Inflammatory macrophage (primary cell): ENCODE results near the gene WSCD1.
A peak's percentile ranks its signal among the peaks of the same experiment; 100 is the strongest.

Source experiments
- DNase-seq, 2 donors: peaks; one replicate each; pipeline ENCODE4 v3.0.0-alpha.2; 2020 to 2022
- total RNA-seq, 18 experiments: gene quantifications; one replicate each; lab custom pipeline; 2026; ENCODE audit warnings: mixed read lengths in 6 of 18, inconsistent platforms in 2 of 18; lab: John Stamatoyannopoulos, UW

The WSCD1 gene
- 0 to 0.46 (median 0.10) reads per million in 18 experiments for total RNA-seq

GRCh38 chr17:6069539-6070429 lies at the start of gene WSCD1:
Gene WSCD1 (plus strand): TSS chr17:6070379. CDS start chr17:6080659, 10,280 bp downstream.
- DNase-seq, result no peak

GRCh38 chr17:6021011-6021400 lies 49.2 kb upstream of the WSCD1 start:
- DNase-seq, result no peak

- no peak for DNase-seq
These were observed 48.6 kb upstream of the WSCD1 start for GRCh38 chr17:6021627-6022026.

GRCh38 chr17:6023036-6023831 lies 46.9 kb upstream of the WSCD1 start:
- no peak for DNase-seq

- DNase-seq, result no peak
These were observed 45.6 kb upstream of the WSCD1 start for GRCh38 chr17:6024576-6024975.

- DNase-seq, result no peak
These were observed 42.7 kb upstream of the WSCD1 start for GRCh38 chr17:6027342-6028024.

- DNase-seq, result no peak
These were observed 41.9 kb upstream of the WSCD1 start for GRCh38 chr17:6028294-6028693.

- DNase-seq, result no peak
These were observed 34.3 kb upstream of the WSCD1 start for GRCh38 chr17:6035801-6036394.

GRCh38 chr17:6040504-6040903 lies 29.7 kb upstream of the WSCD1 start:
- no peak for DNase-seq

GRCh38 chr17:6041246-6041645 lies 28.9 kb upstream of the WSCD1 start:
- DNase-seq, result no peak

GRCh38 chr17:6043405-6043804 lies 26.8 kb upstream of the WSCD1 start:
- DNase-seq, result no peak

GRCh38 chr17:6044261-6044660 lies 25.9 kb upstream of the WSCD1 start:
- DNase-seq, result no peak

GRCh38 chr17:6045621-6046357 lies 24.4 kb upstream of the WSCD1 start:
- no peak for DNase-seq

GRCh38 chr17:6046431-6046830 lies 23.7 kb upstream of the WSCD1 start:
- no peak for DNase-seq

- DNase-seq, result peak; percentile 3 to 8
These were observed 23.2 kb upstream of the WSCD1 start for GRCh38 chr17:6046931-6047330.

- DNase-seq, result no peak
These were observed 22.2 kb upstream of the WSCD1 start for GRCh38 chr17:6047966-6048365.

GRCh38 chr17:6048486-6048885 lies 21.7 kb upstream of the WSCD1 start:
- DNase-seq, result no peak

- no peak for DNase-seq
These were observed 17.3 kb upstream of the WSCD1 start for GRCh38 chr17:6052926-6053325.

- DNase-seq, result no peak
These were observed 15.8 kb upstream of the WSCD1 start for GRCh38 chr17:6054372-6054771.

- no peak for DNase-seq
These were observed 14.1 kb upstream of the WSCD1 start for GRCh38 chr17:6056104-6056503.

GRCh38 chr17:6057562-6057961 lies 12.6 kb upstream of the WSCD1 start:
- DNase-seq, result no peak

GRCh38 chr17:6059406-6059805 lies 10.8 kb upstream of the WSCD1 start:
- no peak for DNase-seq
